SK-N-SH (cell line): ENCODE measurements around the gene MSX1. TPM values are rescaled to one million over a fixed set of nuclear protein-coding genes. Genes with fewer than 3 reads are reported as not detected.

Experiments used
- CTCF ChIA-PET: fragments of 300-600, 350-600 bp; formaldehyde crosslinking; extraction: SDS; loops from one replicate; lab custom pipeline; 2021; lab: Yijun Ruan, JAX
- POLR2A ChIA-PET: fragments of 350-600 bp; sonication (Branson Sonifier 250); formaldehyde crosslinking; extraction: SDS; loops from one replicate; lab custom pipeline; 2020; ENCODE audit warnings: antibody characterized with exemption, inconsistent platforms; lab: Yijun Ruan, JAX
- DNase-seq: peaks from one replicate; pipeline ENCODE4 v3.0.0; 2012
- H2AFZ ChIP-seq: fragments of 200-600 bp; sonication (generic); 2 replicates; pipeline ENCODE4 v1.8.1; 2016; ENCODE audit warnings: antibody characterized with exemption, mild to moderate bottlenecking, low read depth
- H3F3A ChIP-seq: fragments of 200-600 bp; sonication (generic); replicated peaks from 2 replicates; pipeline ENCODE3; 2016; ENCODE audit warnings: antibody characterized with exemption, mild to moderate bottlenecking; ENCODE audit not compliant: insufficient read depth
- H3K27ac ChIP-seq, 2 experiments: fragments of 200-500 bp in 1 of 2; fragments of 200-600 bp in 1 of 2; sonication (Bioruptor generic) in 1 of 2; sonication (generic), shearing (Covaris generic) in 1 of 2; 2 replicates each; pipeline versions ENCODE4 v1.5.1 to v1.6.1; 2014 to 2016; ENCODE audit warnings: low read depth in 2 of 2, inconsistent platforms in 1 of 2, low read length in 1 of 2, mild to moderate bottlenecking in 1 of 2, mixed read lengths in 1 of 2
- H3K27me3 ChIP-seq: fragments of 200-600 bp; sonication (generic), shearing (Covaris generic); 2 replicates; pipeline ENCODE4 v1.6.1; 2016; ENCODE audit warnings: mixed run types; ENCODE audit not compliant: insufficient read depth
- H3K36me3 ChIP-seq, 2 experiments: fragments of 200-500 bp in 1 of 2; fragments of 200-600 bp in 1 of 2; sonication (Bioruptor generic) in 1 of 2; sonication (generic) in 1 of 2; replicated peaks in 1 of 2; 2 replicates each; pipeline versions ENCODE3 to v1.5.1; 2014 to 2016; ENCODE audit warnings: low read length in 1 of 2, mild to moderate bottlenecking in 1 of 2; ENCODE audit not compliant: insufficient read depth in 2 of 2, control insufficient read depth in 1 of 2
- H3K4me1 ChIP-seq, 2 experiments: fragments of 200-500 bp in 1 of 2; fragments of 200-600 bp in 1 of 2; sonication (Bioruptor generic) in 1 of 2; sonication (generic), shearing (Covaris generic) in 1 of 2; 2 replicates each; pipeline versions ENCODE4 v1.5.1 to v1.6.1; 2014 to 2016; ENCODE audit warnings: low read depth in 1 of 2, low read length in 1 of 2, mixed run types in 1 of 2; ENCODE audit not compliant: insufficient read depth in 2 of 2, control insufficient read depth in 1 of 2
- H3K4me2 ChIP-seq: fragments of 200-600 bp; sonication (generic), shearing (Covaris generic); 2 replicates; pipeline ENCODE4 v1.6.1; 2017; ENCODE audit warnings: mixed run types
- H3K4me3 ChIP-seq, 2 experiments: fragments of 200-500 bp in 1 of 2; fragments of 200-600 bp in 1 of 2; sonication (Bioruptor generic) in 1 of 2; sonication (generic), shearing (Covaris generic) in 1 of 2; 2 replicates each; pipeline versions ENCODE4 v1.5.1 to v1.8.1; 2014 to 2016; ENCODE audit warnings: low read depth in 2 of 2, inconsistent platforms in 1 of 2, low read length in 1 of 2, mild to moderate bottlenecking in 1 of 2, mixed read lengths in 1 of 2, moderate library complexity in 1 of 2
- H3K79me2 ChIP-seq: fragments of 200-600 bp; sonication (generic); 2 replicates; pipeline ENCODE4 v1.8.1; 2017; ENCODE audit warnings: mild to moderate bottlenecking; ENCODE audit not compliant: insufficient read depth
- H3K9ac ChIP-seq: fragments of 200-600 bp; sonication (generic); 2 replicates; pipeline ENCODE4 v1.6.1; 2017; ENCODE audit warnings: mixed run types
- H3K9me2 ChIP-seq: fragments of 200-600 bp; sonication (generic); 2 replicates; pipeline ENCODE4 v1.6.1; 2017; ENCODE audit warnings: mixed run types
- H3K9me3 ChIP-seq: fragments of 200-600 bp; sonication (generic); 2 replicates; pipeline ENCODE4 v1.6.1; 2017; ENCODE audit warnings: mixed run types, mild to moderate bottlenecking, moderate library complexity
- H4K20me1 ChIP-seq: fragments of 200-600 bp; sonication (generic); 2 replicates; pipeline ENCODE4 v1.6.1; 2017; ENCODE audit warnings: mild to moderate bottlenecking, mixed run types; ENCODE audit not compliant: insufficient read depth
- ELF1 ChIP-seq: IDR thresholded peaks from 2 replicates; pipeline ENCODE4 v1.4.0; 2012
- EZH2phosphoT487 ChIP-seq: fragments of 200-600 bp; sonication (generic); IDR thresholded peaks from 2 replicates; pipeline ENCODE4 v1.6.1; 2017; ENCODE audit warnings: low read depth, mixed run types, mild to moderate bottlenecking, antibody characterized with exemption, moderate library complexity, borderline replicate concordance
- FOXJ3 ChIP-seq: sonication (generic); formaldehyde crosslinking; IDR thresholded peaks from 2 replicates; pipeline ENCODE4 v1.5.1; 2020; ENCODE audit warnings: mild to moderate bottlenecking, missing genetic modification reagents
- FOXM1 ChIP-seq: IDR thresholded peaks from 2 replicates; pipeline ENCODE4 v1.4.0; 2012; ENCODE audit warnings: low read depth, mild to moderate bottlenecking
- GABPA ChIP-seq: IDR thresholded peaks from 2 replicates; pipeline ENCODE4 v1.4.0; 2012; ENCODE audit warnings: low read depth, mild to moderate bottlenecking
- GATA2 ChIP-seq: sonication (generic); formaldehyde crosslinking; IDR thresholded peaks from 2 replicates; pipeline ENCODE4 v1.5.0; 2020; ENCODE audit warnings: mild to moderate bottlenecking, missing genetic modification reagents
- MEF2A ChIP-seq: IDR thresholded peaks from 2 replicates; pipeline ENCODE4 v1.4.0; 2012; ENCODE audit warnings: low read depth, borderline replicate concordance
- NFIC ChIP-seq: IDR thresholded peaks from 2 replicates; pipeline ENCODE4 v1.4.0; 2012; ENCODE audit warnings: borderline replicate concordance
- RAD21 ChIP-seq: IDR thresholded peaks from 2 replicates; pipeline ENCODE4 v1.6.1; 2012; ENCODE audit warnings: mild to moderate bottlenecking, low read length
- RXRA ChIP-seq: IDR thresholded peaks from 2 replicates; pipeline ENCODE4 v1.4.0; 2012; ENCODE audit warnings: low read depth, mild to moderate bottlenecking, borderline replicate concordance
- SMC3 ChIP-seq: IDR thresholded peaks from 2 replicates; pipeline ENCODE4 v1.6.1; 2012; ENCODE audit warnings: low read depth, low read length, improper control_type of control experiment
- TAF1 ChIP-seq: IDR thresholded peaks from 2 replicates; pipeline ENCODE4 v1.6.1; 2012; ENCODE audit warnings: low read depth, mild to moderate bottlenecking, low read length, moderate library complexity, borderline replicate concordance
- TCF12 ChIP-seq: IDR thresholded peaks from 2 replicates; pipeline ENCODE4 v1.4.0; 2012
- YY1 ChIP-seq: IDR thresholded peaks from 2 replicates; pipeline ENCODE4 v1.4.0; 2012; ENCODE audit warnings: low read depth, mild to moderate bottlenecking
- WGBS: methylation state at CpG from one replicate; pipeline ENCODE4 v1.1.6; 2017; ENCODE audit warnings: low lambda C conversion rate; 5-methylcytosine and 5-hydroxymethylcytosine counted together
- polyA plus RNA-seq, 3 experiments: library from polyadenylated mRNA; depleted of rRNA; stranded (reverse); fragments of >200 nt; gene quantifications; 2 replicates each; pipeline ENCODE4 v1.2.3, GENCODE V29; 2012
- TF ChIP-seq, protein P1 (sequence below): fragments of 200-600 bp; sonication (generic); IDR thresholded peaks from 2 replicates; pipeline ENCODE4 v1.6.1; 2017; ENCODE audit warnings: antibody characterized with exemption, mild to moderate bottlenecking, moderate library complexity
- TF ChIP-seq, protein P2 (sequence below): fragments of 150-350 bp; IDR thresholded peaks from 2 replicates; pipeline ENCODE4 v1.6.1; 2017; ENCODE audit warnings: antibody characterized with exemption, low read length, low read depth, borderline replicate concordance
- TF ChIP-seq, protein P3 (sequence below): IDR thresholded peaks from 2 replicates; pipeline ENCODE4 v1.4.0; 2012; ENCODE audit warnings: low read depth
- TF ChIP-seq, protein P4 (sequence below): IDR thresholded peaks from 2 replicates; pipeline ENCODE4 v1.4.0; 2012; ENCODE audit warnings: low read depth, borderline replicate concordance

The MSX1 gene
- polyA plus RNA-seq, 1 of the 3 experiments (the other 2 are of a cell fraction), result 2.1 TPM

DNA sequence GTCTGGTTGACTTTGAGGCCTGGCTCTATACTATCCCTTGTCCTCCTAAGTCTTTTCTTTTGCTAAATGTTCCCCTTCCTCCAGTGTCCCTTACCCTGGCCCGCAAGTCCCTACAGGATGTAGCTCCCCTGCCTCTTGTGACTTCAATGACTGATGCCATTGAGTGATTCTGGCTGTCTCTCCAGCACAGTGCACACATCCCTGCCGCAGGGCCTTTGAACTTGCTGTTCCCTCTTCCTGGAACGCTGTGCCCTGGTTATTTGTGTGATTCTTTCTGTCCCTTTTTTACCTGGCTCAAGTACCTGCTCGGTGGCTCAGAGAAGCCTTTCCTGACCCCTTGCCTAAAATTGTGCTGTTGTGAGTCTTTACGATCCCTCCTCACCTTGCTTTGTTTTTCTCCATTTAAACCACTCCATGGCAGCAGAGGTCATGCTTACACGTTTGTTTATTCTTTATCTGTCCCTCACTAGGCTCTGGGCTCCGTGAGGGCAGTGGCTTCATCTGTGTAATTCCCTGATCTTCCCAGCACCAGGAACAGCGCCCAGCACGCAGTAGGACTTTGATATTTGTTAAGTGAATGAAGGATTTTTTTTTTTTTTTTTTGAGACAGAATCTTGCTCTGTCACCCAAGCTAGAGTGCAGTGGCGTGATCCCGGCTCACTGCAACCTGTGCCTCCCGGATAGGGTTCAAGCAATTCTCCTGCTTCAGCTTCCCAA is 17.6 kb downstream of the MSX1 start:
- WGBS, result 64% methylated on average over 12 of the region's 12 CpGs
- Histone ChIP-seq H4K20me1 (no peaks in the 10 kb centered on the region), H3K4me2 (no peak overlapping the region), H3K9me3 (no peaks in the 10 kb centered on the region), H3F3A (no peaks in the 10 kb centered on the region), H3K9ac (no peak overlapping the region), H3K27ac (no peak overlapping the region), H3K4me3 (no peak overlapping the region), H3K36me3 (no peaks in the 10 kb centered on the region), H3K9me2 (no peaks in the 10 kb centered on the region), H3K4me1 (no peaks in the 10 kb centered on the region), H3K79me2 (no peaks in the 10 kb centered on the region), H3K27me3 (peaks cover 35% of the 10 kb centered on the region), H2AFZ (no peak overlapping the region)
- ChIA-PET CTCF (interaction anchor here (0.8 to 4.4 kb wide), 3 partner anchors 10 to 396 kb away, joined by 3 to 25 read pairs (median 5); no protein-coding TSS in a partner anchor), POLR2A (no interaction called here)
- TF ChIP-seq, protein P1, sequence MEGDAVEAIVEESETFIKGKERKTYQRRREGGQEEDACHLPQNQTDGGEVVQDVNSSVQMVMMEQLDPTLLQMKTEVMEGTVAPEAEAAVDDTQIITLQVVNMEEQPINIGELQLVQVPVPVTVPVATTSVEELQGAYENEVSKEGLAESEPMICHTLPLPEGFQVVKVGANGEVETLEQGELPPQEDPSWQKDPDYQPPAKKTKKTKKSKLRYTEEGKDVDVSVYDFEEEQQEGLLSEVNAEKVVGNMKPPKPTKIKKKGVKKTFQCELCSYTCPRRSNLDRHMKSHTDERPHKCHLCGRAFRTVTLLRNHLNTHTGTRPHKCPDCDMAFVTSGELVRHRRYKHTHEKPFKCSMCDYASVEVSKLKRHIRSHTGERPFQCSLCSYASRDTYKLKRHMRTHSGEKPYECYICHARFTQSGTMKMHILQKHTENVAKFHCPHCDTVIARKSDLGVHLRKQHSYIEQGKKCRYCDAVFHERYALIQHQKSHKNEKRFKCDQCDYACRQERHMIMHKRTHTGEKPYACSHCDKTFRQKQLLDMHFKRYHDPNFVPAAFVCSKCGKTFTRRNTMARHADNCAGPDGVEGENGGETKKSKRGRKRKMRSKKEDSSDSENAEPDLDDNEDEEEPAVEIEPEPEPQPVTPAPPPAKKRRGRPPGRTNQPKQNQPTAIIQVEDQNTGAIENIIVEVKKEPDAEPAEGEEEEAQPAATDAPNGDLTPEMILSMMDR, result no peak
- TF ChIP-seq EZH2phosphoT487 (no peak), RXRA (no peak), YY1 (no peak), GATA2 (no peak), NFIC (no peak), ELF1 (no peak), RAD21 (no peak), TCF12 (no peak), FOXJ3 (CRISPR knock-in tag) (no peak), FOXM1 (no peak)
- TF ChIP-seq, protein P2, sequence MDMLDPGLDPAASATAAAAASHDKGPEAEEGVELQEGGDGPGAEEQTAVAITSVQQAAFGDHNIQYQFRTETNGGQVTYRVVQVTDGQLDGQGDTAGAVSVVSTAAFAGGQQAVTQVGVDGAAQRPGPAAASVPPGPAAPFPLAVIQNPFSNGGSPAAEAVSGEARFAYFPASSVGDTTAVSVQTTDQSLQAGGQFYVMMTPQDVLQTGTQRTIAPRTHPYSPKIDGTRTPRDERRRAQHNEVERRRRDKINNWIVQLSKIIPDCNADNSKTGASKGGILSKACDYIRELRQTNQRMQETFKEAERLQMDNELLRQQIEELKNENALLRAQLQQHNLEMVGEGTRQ, result no peak
- TF ChIP-seq, protein P3, sequence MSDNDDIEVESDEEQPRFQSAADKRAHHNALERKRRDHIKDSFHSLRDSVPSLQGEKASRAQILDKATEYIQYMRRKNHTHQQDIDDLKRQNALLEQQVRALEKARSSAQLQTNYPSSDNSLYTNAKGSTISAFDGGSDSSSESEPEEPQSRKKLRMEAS, result no peak
- DNase-seq, result no peak

DNA sequence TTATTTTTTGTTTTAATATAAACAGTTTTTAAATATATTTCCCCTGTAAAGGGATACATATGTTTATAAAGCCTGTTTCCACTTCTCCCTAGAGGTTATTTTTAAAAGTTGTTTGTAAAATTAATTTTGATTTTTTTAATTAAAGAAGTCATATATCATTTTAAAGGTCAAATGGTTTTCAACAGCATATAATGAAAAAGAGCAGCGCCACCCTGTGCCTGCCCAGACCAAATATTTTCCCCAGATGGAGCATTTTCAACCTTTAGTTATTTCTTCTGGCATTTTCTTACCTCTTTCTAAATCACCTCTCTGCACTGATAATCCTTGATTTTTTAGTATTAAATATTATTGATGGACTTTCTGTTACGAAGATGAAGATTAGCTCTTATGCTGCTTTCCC is 21.0 kb downstream of the MSX1 start:
- H3K9me3 ChIP-seq, result no peaks in the 10 kb centered on the region
- H3K4me1 ChIP-seq, result no peaks in the 10 kb centered on the region
- H3K9me2 ChIP-seq, result no peaks in the 10 kb centered on the region
- 35% methylated on average over 2 of the region's 2 CpGs for WGBS
- no peak for DNase-seq
- POLR2A ChIA-PET, result no interaction called here
- no peak overlapping the region for H3K4me3 ChIP-seq
- no peak overlapping the region for H2AFZ ChIP-seq
- H4K20me1 ChIP-seq, result no peaks in the 10 kb centered on the region
- no peak overlapping the region for H3K27ac ChIP-seq
- no peak overlapping the region for H3K9ac ChIP-seq
- no peaks in the 10 kb centered on the region for H3K36me3 ChIP-seq
- TF ChIP-seq GATA2 (no peak), GABPA (no peak), TAF1 (no peak), MEF2A (no peak), SMC3 (peak; percentile 49; the same call in 1 of the 2 replicates), RAD21 (peak; percentile 64)
- TF ChIP-seq, protein P4, sequence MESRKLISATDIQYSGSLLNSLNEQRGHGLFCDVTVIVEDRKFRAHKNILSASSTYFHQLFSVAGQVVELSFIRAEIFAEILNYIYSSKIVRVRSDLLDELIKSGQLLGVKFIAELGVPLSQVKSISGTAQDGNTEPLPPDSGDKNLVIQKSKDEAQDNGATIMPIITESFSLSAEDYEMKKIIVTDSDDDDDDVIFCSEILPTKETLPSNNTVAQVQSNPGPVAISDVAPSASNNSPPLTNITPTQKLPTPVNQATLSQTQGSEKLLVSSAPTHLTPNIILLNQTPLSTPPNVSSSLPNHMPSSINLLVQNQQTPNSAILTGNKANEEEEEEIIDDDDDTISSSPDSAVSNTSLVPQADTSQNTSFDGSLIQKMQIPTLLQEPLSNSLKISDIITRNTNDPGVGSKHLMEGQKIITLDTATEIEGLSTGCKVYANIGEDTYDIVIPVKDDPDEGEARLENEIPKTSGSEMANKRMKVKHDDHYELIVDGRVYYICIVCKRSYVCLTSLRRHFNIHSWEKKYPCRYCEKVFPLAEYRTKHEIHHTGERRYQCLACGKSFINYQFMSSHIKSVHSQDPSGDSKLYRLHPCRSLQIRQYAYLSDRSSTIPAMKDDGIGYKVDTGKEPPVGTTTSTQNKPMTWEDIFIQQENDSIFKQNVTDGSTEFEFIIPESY, result no peak
- TF ChIP-seq, protein P1, result peak; percentile 58
- H3K27me3 ChIP-seq, result peaks cover 12% of the 10 kb centered on the region; the same call in 1 of the 2 replicates
- H3K79me2 ChIP-seq, result no peaks in the 10 kb centered on the region
- CTCF ChIA-PET, result interaction anchor here (0.8 to 4.4 kb wide), 12 partner anchors 14 to 403 kb away, joined by 3 to 25 read pairs (median 4); no protein-coding TSS in a partner anchor
- no peaks in the 10 kb centered on the region for H3F3A ChIP-seq
- no peak overlapping the region for H3K4me2 ChIP-seq
